Activated T-helper 1 cell treated with anti-CD3 and anti-CD28 coated beads, Interleukin-12 subunit alpha, Interleukin-12 subunit beta, Interleukin-2, Interleukin-4 antibody, amounts not matched to agents 30 ng/mL and 10 ng/mL and 1 ng/mL, durations not matched to agents 14 hours and 24 hours and 36 hours (primary cell): Measurements from ENCODE around the gene RGS3. TPM values are rescaled to one million over a fixed set of nuclear protein-coding genes. Genes with fewer than 3 reads are reported as not detected.

Experiments
- DNase-seq: peaks from one replicate; pipeline ENCODE4 v3.0.0; 2021; ENCODE audit warnings: low spot score
- H3K27ac Mint-ChIP-seq: one replicate; pipeline ENCODE4 v1.8.0; 2021; ENCODE audit warnings: mild to moderate bottlenecking, mixed read lengths
- H3K27me3 Mint-ChIP-seq: one replicate; pipeline ENCODE4 v1.8.0; 2022; ENCODE audit warnings: mild to moderate bottlenecking, moderate library complexity, mixed read lengths; ENCODE audit not compliant: insufficient read depth
- H3K36me3 Mint-ChIP-seq: one replicate; pipeline ENCODE4 v1.8.0; 2021; ENCODE audit warnings: low read depth, mixed read lengths
- H3K4me1 Mint-ChIP-seq: one replicate; pipeline ENCODE4 v1.8.0; 2021; ENCODE audit warnings: low read depth, mixed read lengths
- H3K4me3 Mint-ChIP-seq: one replicate; pipeline ENCODE4 v1.8.0; 2021; ENCODE audit warnings: mild to moderate bottlenecking, moderate library complexity, mixed read lengths
- H3K9me3 Mint-ChIP-seq: one replicate; pipeline ENCODE4 v1.8.0; 2021; ENCODE audit warnings: mixed read lengths
- intact Hi-C: fragments of 100-400 bp; cut with micrococcal nuclease; formaldehyde crosslinking; loops from one replicate; pipeline ENCODE4 v1.15.1; 2024
- total RNA-seq: library from RNA; stranded (reverse); gene quantifications from 2 replicates; pipeline ENCODE4 v1.2.3, GENCODE V29; 2022

Gene RGS3
- total RNA-seq, 1 donor from 2014 or later, result 128 TPM

GRCh38 chr9:113640418-113640817, 176.9 kb downstream of the RGS3 start:
- H3K9me3 Mint-ChIP-seq, result no peaks in the 10 kb centered on the region
- H3K27me3 Mint-ChIP-seq, result peaks cover 30% of the 10 kb centered on the region
- no peaks in the 10 kb centered on the region for H3K4me1 Mint-ChIP-seq
- no peak overlapping the region for H3K27ac Mint-ChIP-seq
- intact Hi-C loops, result no loop called here
- no peak overlapping the region for H3K4me3 Mint-ChIP-seq
- no peak for DNase-seq
- no peaks in the 10 kb centered on the region for H3K36me3 Mint-ChIP-seq

GRCh38 chr9:113641100-113641885, 177.8 kb downstream of the RGS3 start:
- Mint-ChIP-seq H3K4me3 (no peak overlapping the region), H3K4me1 (no peaks in the 10 kb centered on the region), H3K36me3 (no peaks in the 10 kb centered on the region), H3K9me3 (no peaks in the 10 kb centered on the region), H3K27ac (no peak overlapping the region), H3K27me3 (peaks cover 30% of the 10 kb centered on the region)
- no peak for DNase-seq
- intact Hi-C loops, result no loop called here

DNA sequence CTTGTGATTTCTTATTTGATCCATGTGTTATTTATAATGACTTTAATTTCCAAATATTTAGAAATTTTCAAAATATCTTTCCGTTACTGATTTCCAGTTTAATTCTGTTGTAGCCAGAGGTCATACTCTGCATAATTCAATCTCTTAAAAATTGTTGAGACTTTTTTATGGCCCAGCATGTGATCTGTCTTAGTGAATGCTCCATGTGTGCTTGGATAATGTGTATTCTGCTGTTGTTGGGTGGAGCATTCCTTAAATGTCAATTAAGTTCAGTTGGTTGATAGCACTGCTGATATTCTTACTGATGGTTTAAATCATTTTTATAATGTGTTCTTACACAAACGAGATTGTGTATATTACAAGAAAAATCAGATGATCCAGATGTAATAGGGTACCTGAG, 180.8 kb downstream of the RGS3 start:
- DNase-seq, result no peak
- intact Hi-C loops, result no loop called here
- no peaks in the 10 kb centered on the region for H3K4me1 Mint-ChIP-seq
- H3K27ac Mint-ChIP-seq, result no peak overlapping the region
- H3K27me3 Mint-ChIP-seq, result peaks cover 33% of the 10 kb centered on the region
- no peaks in the 10 kb centered on the region for H3K9me3 Mint-ChIP-seq
- H3K4me3 Mint-ChIP-seq, result no peak overlapping the region
- no peaks in the 10 kb centered on the region for H3K36me3 Mint-ChIP-seq

DNA sequence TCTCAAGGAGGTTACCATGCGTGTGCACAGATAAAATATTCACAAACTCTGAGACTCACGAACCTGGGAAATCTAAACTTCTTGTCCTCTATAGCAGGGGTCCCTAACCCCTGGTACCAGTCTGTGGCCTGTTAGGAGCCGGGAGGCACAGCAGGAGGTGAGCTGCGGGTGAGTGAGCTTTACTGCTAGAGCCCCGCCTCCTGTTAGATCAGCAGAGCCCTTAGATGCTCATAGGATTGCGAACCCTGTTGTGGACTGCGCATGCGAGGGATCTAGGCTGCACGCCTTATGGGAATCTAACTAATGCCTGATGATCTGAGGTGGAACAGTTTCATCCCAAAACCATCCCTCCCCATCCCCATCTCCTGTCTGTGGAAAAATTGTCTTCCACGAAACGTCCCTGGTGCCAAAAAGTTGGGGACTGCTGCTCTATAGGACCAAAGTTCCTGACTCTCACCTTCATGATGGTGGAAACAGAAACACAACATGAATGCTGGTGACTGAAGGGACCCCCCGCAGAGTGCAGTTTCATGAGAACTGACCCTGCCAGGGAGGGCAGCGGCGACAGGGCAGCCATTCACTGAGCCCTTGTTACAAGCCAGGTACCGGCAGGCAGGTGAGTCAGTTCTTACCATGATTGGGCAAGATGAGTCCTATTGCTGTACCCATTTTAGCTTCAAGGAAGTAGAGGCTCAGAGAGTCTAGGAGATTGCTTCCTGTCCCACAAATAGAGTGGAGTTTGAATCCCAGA, 181.9 kb downstream of the RGS3 start:
- no peak for DNase-seq
- peaks cover 33% of the 10 kb centered on the region for H3K27me3 Mint-ChIP-seq
- H3K9me3 Mint-ChIP-seq, result no peaks in the 10 kb centered on the region
- no peak overlapping the region for H3K4me3 Mint-ChIP-seq
- no peak overlapping the region for H3K27ac Mint-ChIP-seq
- no peaks in the 10 kb centered on the region for H3K36me3 Mint-ChIP-seq
- intact Hi-C loops, result no loop called here
- no peaks in the 10 kb centered on the region for H3K4me1 Mint-ChIP-seq

- no peaks in the 10 kb centered on the region for H3K4me1 Mint-ChIP-seq
- H3K27me3 Mint-ChIP-seq, result peaks cover 31% of the 10 kb centered on the region
- H3K4me3 Mint-ChIP-seq, result no peak overlapping the region
- no peak for DNase-seq
- intact Hi-C loops, result no loop called here
- no peaks in the 10 kb centered on the region for H3K36me3 Mint-ChIP-seq
- no peaks in the 10 kb centered on the region for H3K9me3 Mint-ChIP-seq
- H3K27ac Mint-ChIP-seq, result no peak overlapping the region
Measured at GRCh38 chr9:113645978-113646253, 182.4 kb downstream of the RGS3 start.

GRCh38 chr9:113646491-113646890, 183.0 kb downstream of the RGS3 start:
- H3K27ac Mint-ChIP-seq, result no peak overlapping the region
- no peaks in the 10 kb centered on the region for H3K9me3 Mint-ChIP-seq
- H3K4me3 Mint-ChIP-seq, result no peak overlapping the region
- intact Hi-C loops, result no loop called here
- DNase-seq, result no peak
- H3K27me3 Mint-ChIP-seq, result peaks cover 30% of the 10 kb centered on the region
- no peaks in the 10 kb centered on the region for H3K36me3 Mint-ChIP-seq
- H3K4me1 Mint-ChIP-seq, result peaks cover 1% of the 10 kb centered on the region

Other genes with a start within 250 kb of the RGS3 start
- 34.9 and 35.8 TPM in 2 replicates for gene FKBP15, start 242.4 kb upstream of the RGS3 start, total RNA-seq
- 16.1 and 17.6 TPM in 2 replicates for gene SLC31A1, start 242.2 kb upstream of the RGS3 start, total RNA-seq
- 49.9 and 50.6 TPM in 2 replicates for gene CDC26, start 188.2 kb upstream of the RGS3 start, total RNA-seq
- 59.2 and 60.2 TPM in 2 replicates for gene PRPF4, start 188.1 kb upstream of the RGS3 start, total RNA-seq
- gene RNF183, start 160.4 kb upstream of the RGS3 start, total RNA-seq, result not detected in 2 replicates
- 1.9 and 2.2 TPM in 2 replicates for gene WDR31, start 123.5 kb upstream of the RGS3 start, total RNA-seq
- 12.3 and 12.8 TPM in 2 replicates for gene BSPRY, start 114.2 kb upstream of the RGS3 start, total RNA-seq
- 15.7 and 18.5 TPM in 2 replicates for gene HDHD3, start 86.7 kb upstream of the RGS3 start, total RNA-seq
- 23.0 and 23.7 TPM in 2 replicates for gene ALAD, start 62.4 kb upstream of the RGS3 start, total RNA-seq
- gene POLE3, start 53.1 kb upstream of the RGS3 start, total RNA-seq, result 90.9 and 95.7 TPM in 2 replicates
- 0.42 and 0.62 TPM in 2 replicates for gene C9orf43, start 53.0 kb upstream of the RGS3 start, total RNA-seq